ENCODE results near the gene BCAN.

BCAN gene

GRCh38 chr1:156696755-156697154, 54.8 kb downstream of the BCAN start:
- H3K27ac Mint-ChIP-seq, result no peak overlapping the region
- no peaks in the 10 kb centered on the region for H3K9me3 Mint-ChIP-seq
- H3K4me3 Mint-ChIP-seq, result no peak overlapping the region
- peaks cover 55% of the 10 kb centered on the region for H3K27me3 Mint-ChIP-seq (ENCODE audit: low read depth)
- peaks cover 14% of the 10 kb centered on the region for H3K4me1 Mint-ChIP-seq (ENCODE audit: low read depth)
- H3K36me3 Mint-ChIP-seq (ENCODE audit: low read depth), result peaks cover 3% of the 10 kb centered on the region

- Mint-ChIP-seq H3K36me3 (ENCODE audit: low read depth) (peaks cover 3% of the 10 kb centered on the region), H3K9me3 (no peaks in the 10 kb centered on the region), H3K27me3 (ENCODE audit: low read depth) (peaks cover 50% of the 10 kb centered on the region), H3K4me1 (ENCODE audit: low read depth) (peaks cover 8% of the 10 kb centered on the region), H3K4me3 (no peak overlapping the region), H3K27ac (no peak overlapping the region)
These were observed 55.6 kb downstream of the BCAN start for GRCh38 chr1:156697481-156697880.

- Mint-ChIP-seq H3K27me3 (ENCODE audit: low read depth) (peaks cover 50% of the 10 kb centered on the region), H3K36me3 (ENCODE audit: low read depth) (peaks cover 1% of the 10 kb centered on the region), H3K27ac (no peak overlapping the region), H3K4me1 (ENCODE audit: low read depth) (no peaks in the 10 kb centered on the region), H3K4me3 (no peak overlapping the region), H3K9me3 (no peaks in the 10 kb centered on the region)
These were observed 57.1 kb downstream of the BCAN start for GRCh38 chr1:156698995-156699394.

GRCh38 chr1:156700736-156701531, 59.0 kb downstream of the BCAN start:
- Mint-ChIP-seq H3K36me3 (ENCODE audit: low read depth) (peaks cover 1% of the 10 kb centered on the region), H3K27ac (no peak overlapping the region), H3K9me3 (no peaks in the 10 kb centered on the region), H3K4me3 (no peak overlapping the region), H3K27me3 (ENCODE audit: low read depth) (peaks cover 60% of the 10 kb centered on the region), H3K4me1 (ENCODE audit: low read depth) (peaks cover 7% of the 10 kb centered on the region)

GRCh38 chr1:156703336-156703735, 61.4 kb downstream of the BCAN start:
- Mint-ChIP-seq H3K27ac (no peak overlapping the region), H3K9me3 (no peaks in the 10 kb centered on the region), H3K4me3 (no peak overlapping the region), H3K4me1 (ENCODE audit: low read depth) (peaks cover 17% of the 10 kb centered on the region), H3K27me3 (ENCODE audit: low read depth) (peaks cover 58% of the 10 kb centered on the region), H3K36me3 (ENCODE audit: low read depth) (peaks cover 1% of the 10 kb centered on the region)

GRCh38 chr1:156703741-156704140, 61.8 kb downstream of the BCAN start:
- no peak overlapping the region for H3K27ac Mint-ChIP-seq
- no peak overlapping the region for H3K4me3 Mint-ChIP-seq
- H3K27me3 Mint-ChIP-seq (ENCODE audit: low read depth), result peaks cover 54% of the 10 kb centered on the region
- peaks cover 17% of the 10 kb centered on the region for H3K4me1 Mint-ChIP-seq (ENCODE audit: low read depth)
- H3K9me3 Mint-ChIP-seq, result no peaks in the 10 kb centered on the region
- H3K36me3 Mint-ChIP-seq (ENCODE audit: low read depth), result peaks cover 2% of the 10 kb centered on the region

- Mint-ChIP-seq H3K4me3 (no peak overlapping the region), H3K9me3 (no peaks in the 10 kb centered on the region), H3K27ac (no peak overlapping the region), H3K4me1 (ENCODE audit: low read depth) (peaks cover 17% of the 10 kb centered on the region), H3K36me3 (ENCODE audit: low read depth) (peaks cover 1% of the 10 kb centered on the region), H3K27me3 (ENCODE audit: low read depth) (peaks cover 50% of the 10 kb centered on the region)
These were observed 62.3 kb downstream of the BCAN start for GRCh38 chr1:156704166-156704711.

- Mint-ChIP-seq H3K9me3 (no peaks in the 10 kb centered on the region), H3K4me1 (ENCODE audit: low read depth) (peaks cover 17% of the 10 kb centered on the region), H3K27ac (no peak overlapping the region), H3K36me3 (ENCODE audit: low read depth) (peaks cover 1% of the 10 kb centered on the region), H3K27me3 (ENCODE audit: low read depth) (peaks cover 46% of the 10 kb centered on the region), H3K4me3 (peak overlapping the region; percentile 28)
These were observed 63.0 kb downstream of the BCAN start for GRCh38 chr1:156704930-156705320.

- H3K27me3 Mint-ChIP-seq (ENCODE audit: low read depth), result peaks cover 46% of the 10 kb centered on the region
- H3K9me3 Mint-ChIP-seq, result no peaks in the 10 kb centered on the region
- H3K4me1 Mint-ChIP-seq (ENCODE audit: low read depth), result peaks cover 17% of the 10 kb centered on the region
- peak within 1 kb of the TSS; percentile 84 for H3K4me3 Mint-ChIP-seq
- peak within 1 kb of the TSS; percentile 62 for H3K27ac Mint-ChIP-seq
- peaks cover 1% of the 10 kb centered on the region for H3K36me3 Mint-ChIP-seq (ENCODE audit: low read depth)
These were observed 63.5 kb downstream of the BCAN start, which contains the start of gene CRABP2 for GRCh38 chr1:156705321-156705917. CRABP2 (minus strand) TSS chr1:156705583; CDS start chr1:156705446, 137 bp downstream.

GRCh38 chr1:156705918-156706656, 64.2 kb downstream of the BCAN start:
- peak overlapping the region; percentile 62 for H3K27ac Mint-ChIP-seq
- no peaks in the 10 kb centered on the region for H3K9me3 Mint-ChIP-seq
- peaks cover 17% of the 10 kb centered on the region for H3K4me1 Mint-ChIP-seq (ENCODE audit: low read depth)
- peaks cover 46% of the 10 kb centered on the region for H3K27me3 Mint-ChIP-seq (ENCODE audit: low read depth)
- H3K36me3 Mint-ChIP-seq (ENCODE audit: low read depth), result peaks cover 1% of the 10 kb centered on the region
- peak overlapping the region; percentile 84 for H3K4me3 Mint-ChIP-seq

- Mint-ChIP-seq H3K27ac (no peak overlapping the region), H3K4me3 (peak overlapping the region; percentile 84), H3K4me1 (ENCODE audit: low read depth) (peaks cover 17% of the 10 kb centered on the region), H3K9me3 (no peaks in the 10 kb centered on the region), H3K36me3 (ENCODE audit: low read depth) (peaks cover 1% of the 10 kb centered on the region), H3K27me3 (ENCODE audit: low read depth) (peaks cover 46% of the 10 kb centered on the region)
These were observed 64.9 kb downstream of the BCAN start for GRCh38 chr1:156706657-156707416.

GRCh38 chr1:156707417-156708217, 65.7 kb downstream of the BCAN start:
- H3K27ac Mint-ChIP-seq, result no peak overlapping the region
- peaks cover 1% of the 10 kb centered on the region for H3K36me3 Mint-ChIP-seq (ENCODE audit: low read depth)
- H3K9me3 Mint-ChIP-seq, result no peaks in the 10 kb centered on the region
- H3K4me1 Mint-ChIP-seq (ENCODE audit: low read depth), result peaks cover 17% of the 10 kb centered on the region
- H3K4me3 Mint-ChIP-seq, result no peak overlapping the region
- H3K27me3 Mint-ChIP-seq (ENCODE audit: low read depth), result peaks cover 42% of the 10 kb centered on the region

GRCh38 chr1:156708218-156708661, 66.3 kb downstream of the BCAN start:
- no peaks in the 10 kb centered on the region for H3K9me3 Mint-ChIP-seq
- peaks cover 35% of the 10 kb centered on the region for H3K27me3 Mint-ChIP-seq (ENCODE audit: low read depth)
- no peak overlapping the region for H3K4me3 Mint-ChIP-seq
- peaks cover 17% of the 10 kb centered on the region for H3K4me1 Mint-ChIP-seq (ENCODE audit: low read depth)
- peaks cover 1% of the 10 kb centered on the region for H3K36me3 Mint-ChIP-seq (ENCODE audit: low read depth)
- no peak overlapping the region for H3K27ac Mint-ChIP-seq
